Endothelial cell of umbilical vein (primary cell): ENCODE measurements around the gene SPZ1. TPM values are rescaled to one million over a fixed set of nuclear protein-coding genes. Genes with fewer than 3 reads are reported as not detected.
"Not testable (repeated sequence)": the region's sequence is repeated elsewhere in the genome, so short reads cannot be mapped to it uniquely, and the experiment has no call there.

Experiments used
- BruUV-seq: library from RNA; stranded (reverse); fragments of 400-500 nt; replicated peaks from 2 replicates; lab custom pipeline; 2021; lab: Mats Ljungman, UMichigan
- CTCF ChIA-PET: fragments of 300-600, 350-600 bp; sonication (Branson Sonifier 250); formaldehyde crosslinking; loops from one replicate; lab custom pipeline; 2021; ENCODE audit warnings: antibody characterized with exemption, inconsistent platforms; lab: Charles Lee
- POLR2A ChIA-PET: fragments of 300-600, 350-600 bp; sonication (Branson Sonifier 250); formaldehyde crosslinking; loops from one replicate; lab custom pipeline; 2021; ENCODE audit warnings: antibody characterized with exemption, inconsistent platforms; lab: Charles Lee
- DNase-seq: peaks from one replicate; pipeline ENCODE4 v3.0.0-alpha.2; 2011; ENCODE audit warnings: low read depth, low spot score
- FAIRE-seq: peaks from 2 replicates; lab custom pipeline; 2011; peaks lifted over from hg19 to GRCh38; lab: Jason Lieb, UNC
- H2AFZ ChIP-seq: 2 replicates; pipeline ENCODE4 v1.6.0; 2012; ENCODE audit warnings: low read depth, low read length, control low read depth, inconsistent platforms
- H3K27ac ChIP-seq: 2 replicates; pipeline ENCODE4 v1.5.1; 2011; ENCODE audit warnings: low read depth, mild to moderate bottlenecking, control low read depth, low read length, moderate library complexity; ENCODE audit not compliant: insufficient read depth
- H3K27me3 ChIP-seq, 2 experiments: 2 replicates each; pipeline versions ENCODE4 v1.6.0 to v1.6.1; 2011; ENCODE audit warnings: low read length in 2 of 2, mixed read lengths in 1 of 2; ENCODE audit not compliant: control insufficient read depth in 2 of 2, insufficient read depth in 2 of 2
- H3K36me3 ChIP-seq, 2 experiments: 2 replicates in 1 of 2; 3 replicates in 1 of 2; pipeline ENCODE4 v1.5.1; 2011; ENCODE audit warnings: low read length in 2 of 2, mild to moderate bottlenecking in 1 of 2, moderate library complexity in 1 of 2; ENCODE audit not compliant: control insufficient read depth in 2 of 2, insufficient read depth in 2 of 2; ENCODE audit errors: extremely low read depth in 1 of 2
- H3K4me1 ChIP-seq: 3 replicates; pipeline ENCODE4 v1.5.1; 2011; ENCODE audit warnings: mild to moderate bottlenecking, low read length; ENCODE audit not compliant: control insufficient read depth, insufficient read depth; ENCODE audit errors: extremely low read depth
- H3K4me2 ChIP-seq: 2 replicates; pipeline ENCODE4 v1.6.1; 2011; ENCODE audit warnings: low read length, control low read depth, mixed read lengths; ENCODE audit not compliant: insufficient read depth
- H3K4me3 ChIP-seq, 3 experiments: fragments of 200-600 bp in 1 of 3; sonication (generic), shearing (Covaris generic) in 1 of 3; replicated peaks in 1 of 3; 2 replicates each; pipeline ENCODE4 v1.5.1; 2011 to 2016; ENCODE audit warnings: control low read depth in 3 of 3, low read length in 3 of 3, mild to moderate bottlenecking in 2 of 3, inconsistent platforms in 1 of 3, low read depth in 1 of 3, moderate library complexity in 1 of 3; ENCODE audit not compliant: insufficient read depth in 1 of 3
- H3K79me2 ChIP-seq: 2 replicates; pipeline ENCODE4 v1.6.0; 2012; ENCODE audit warnings: low read length, inconsistent platforms; ENCODE audit not compliant: control insufficient read depth, insufficient read depth
- H3K9ac ChIP-seq: replicated peaks from 2 replicates; pipeline ENCODE3; 2011; ENCODE audit warnings: low read length, control low read depth; ENCODE audit not compliant: insufficient read depth; ENCODE audit errors: extremely low read depth
- H3K9me1 ChIP-seq: replicated peaks from 3 replicates; pipeline ENCODE4 v1.6.0; 2011; ENCODE audit warnings: mild to moderate bottlenecking, low read length; ENCODE audit not compliant: control insufficient read depth, insufficient read depth; ENCODE audit errors: extremely low read depth
- H3K9me3 ChIP-seq: replicated peaks from 2 replicates; pipeline ENCODE4 v1.5.1; 2012; ENCODE audit warnings: low read length, inconsistent platforms; ENCODE audit not compliant: control insufficient read depth, insufficient read depth
- H4K20me1 ChIP-seq: replicated peaks from 2 replicates; pipeline ENCODE3; 2011; ENCODE audit warnings: mild to moderate bottlenecking, low read length; ENCODE audit not compliant: control insufficient read depth, insufficient read depth; ENCODE audit errors: extremely low read depth
- EZH2 ChIP-seq: IDR thresholded peaks from 2 replicates; pipeline ENCODE4 v1.6.1; 2012; ENCODE audit warnings: borderline replicate concordance, low read depth, mild to moderate bottlenecking, moderate library complexity, low read length, inconsistent platforms; ENCODE audit not compliant: severe bottlenecking
- FOS ChIP-seq: IDR thresholded peaks from 2 replicates; pipeline ENCODE4 v1.6.1; 2011; ENCODE audit warnings: mild to moderate bottlenecking, low read length, moderate library complexity, borderline replicate concordance; ENCODE audit not compliant: insufficient read depth
- POLR2AphosphoS5 ChIP-seq: IDR thresholded peaks from 2 replicates; pipeline ENCODE4 v1.6.1; 2012; ENCODE audit warnings: low read depth, mild to moderate bottlenecking, control low read depth, low read length, moderate library complexity; ENCODE audit not compliant: insufficient read depth
- dilution Hi-C: fragments of 300-500 bp; cut with MboI; formaldehyde crosslinking; loops from one replicate; pipeline ENCODE4 v1.15.0; 2019; ENCODE audit warnings: low sequenced_read_pairs; ENCODE audit not compliant: extremely low pct_ligation_motif_present
- intact Hi-C: fragments of 100-400 bp; cut with micrococcal nuclease; formaldehyde crosslinking; loops from one replicate; pipeline ENCODE4 v1.10.0; 2022
- polyA plus RNA-seq, 4 experiments: library from polyadenylated mRNA; depleted of rRNA in 3 of 4; stranded (reverse) in 3 of 4; unstranded in 1 of 4; fragments of >200 nt; gene quantifications; 2 replicates each; pipeline versions ENCODE4 v1.2.1 to v1.2.3, GENCODE V29; 2011 to 2012; ENCODE audit warnings: missing spikeins in 1 of 4
- total RNA-seq: library from RNA; stranded (reverse); gene quantifications from 2 replicates; pipeline ENCODE4 v1.2.3, GENCODE V29; 2021

The SPZ1 gene
- total and polyA plus RNA-seq, 2 donors (not counting 3 experiments of a cell fraction or from before 2014, with no cell fraction given): not detected

DNA sequence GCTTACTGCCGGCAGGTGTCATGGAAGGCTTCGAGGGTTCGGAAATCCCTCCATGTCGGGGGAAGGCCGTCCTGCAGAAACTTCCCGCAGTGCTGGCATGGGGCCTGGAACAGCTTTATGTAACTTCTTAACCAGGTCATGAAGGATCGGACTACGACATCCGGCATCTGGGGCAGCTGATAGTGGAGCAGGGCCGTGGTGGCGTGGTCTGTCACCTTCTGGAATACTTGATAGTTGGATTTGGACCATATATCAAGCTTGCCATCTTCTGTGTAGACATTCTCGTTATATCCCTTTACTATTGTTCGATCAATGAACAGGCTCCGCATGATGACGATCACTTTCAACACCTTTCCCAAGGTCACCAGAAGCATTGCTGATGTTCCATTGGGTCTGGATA, 31.2 kb downstream of the SPZ1 start:
- FAIRE-seq, H3K27ac ChIP-seq, H3K4me1 ChIP-seq, dilution Hi-C loops, H3K4me2 ChIP-seq, BruUV-seq, H3K9me1 ChIP-seq, H3K27me3 ChIP-seq, CTCF ChIA-PET, H3K79me2 ChIP-seq, H3K9ac ChIP-seq, POLR2A ChIA-PET, H3K4me3 ChIP-seq, H3K36me3 ChIP-seq, DNase-seq, H2AFZ ChIP-seq, intact Hi-C loops, H3K9me3 ChIP-seq, H4K20me1 ChIP-seq: not testable (repeated sequence)

DNA sequence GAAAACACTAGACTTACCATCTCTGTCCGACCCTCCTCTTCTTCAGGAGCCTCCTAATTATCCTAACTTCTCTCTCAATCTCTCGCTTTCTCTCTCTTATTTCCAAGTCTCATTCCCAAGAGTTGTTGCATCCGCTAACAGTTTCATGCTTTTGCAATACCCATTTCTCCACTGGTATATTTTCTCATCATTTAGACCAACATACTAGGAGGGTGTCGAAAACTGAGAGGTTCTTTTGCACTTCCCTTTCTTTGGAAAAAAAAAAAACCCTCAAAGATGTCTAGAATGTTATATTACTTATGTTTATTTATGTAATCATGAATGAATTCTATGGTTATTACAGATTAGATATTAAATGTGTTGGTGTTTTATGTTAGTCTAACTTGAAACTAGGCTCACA, 35.9 kb downstream of the SPZ1 start:
- FAIRE-seq (no peak), DNase-seq (no peak)
- no TSS peak for BruUV-seq
- intact Hi-C loops: no loop called here
- Histone ChIP-seq H3K9me3 (no peaks in the 10 kb centered on the region), H4K20me1 (no peaks in the 10 kb centered on the region), H3K27me3 (no peaks in the 10 kb centered on the region), H3K27ac (no peak overlapping the region), H3K36me3 (no peaks in the 10 kb centered on the region), H3K4me1 (no peaks in the 10 kb centered on the region), H3K4me2 (no peak overlapping the region), H2AFZ (no peak overlapping the region), H3K9ac (no peak overlapping the region), H3K9me1 (no peaks in the 10 kb centered on the region), H3K4me3 (no peak overlapping the region), H3K79me2 (no peaks in the 10 kb centered on the region)
- ChIA-PET CTCF (no interaction called here), POLR2A (no interaction called here)
- dilution Hi-C loops: no loop called here
- TF ChIP-seq POLR2AphosphoS5: no peak
- no peak for TF ChIP-seq FOS
- TF ChIP-seq EZH2: no peak
